ENCODE measurements around the gene CFHR4. TPM values are rescaled to one million over a fixed set of nuclear protein-coding genes. Genes with fewer than 3 reads are reported as not detected.
"Not testable (repeated sequence)": the region's sequence is repeated elsewhere in the genome, so short reads cannot be mapped to it uniquely, and the experiment has no call there.

Gene CFHR4
- total RNA-seq, 4 donors from 2014 or later = not detected

DNA sequence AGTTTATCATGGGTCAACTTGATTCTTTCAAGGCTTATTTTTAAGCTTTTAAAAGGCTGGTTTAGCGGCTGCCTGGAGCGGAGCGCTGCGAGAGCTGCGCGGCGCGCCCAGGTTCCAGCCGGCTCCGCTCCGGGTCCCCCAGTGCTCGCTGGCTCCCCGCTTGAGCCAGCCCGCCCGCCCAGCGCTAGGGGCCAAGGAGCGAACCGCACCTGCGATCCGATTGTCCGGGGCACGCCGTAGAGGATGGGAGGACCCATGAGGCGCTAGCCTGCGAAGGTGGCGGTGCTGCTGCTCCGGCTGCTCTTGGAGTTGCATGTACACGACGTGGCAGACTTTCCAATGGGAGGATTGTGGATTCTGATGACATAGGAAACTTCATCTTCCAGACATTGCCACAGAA is 9.9 kb upstream of the CFHR4 start:
- no peaks in the 10 kb centered on the region for H3K4me1 ChIP-seq
- H3K36me3 ChIP-seq = no peaks in the 10 kb centered on the region
- DNase-seq (ENCODE audit: low spot score in 2 of 2) = no peak
- TF ChIP-seq POLR2A (IDR thresholded peaks at IDR 0.05) = no peak
- TF ChIP-seq, protein P1, sequence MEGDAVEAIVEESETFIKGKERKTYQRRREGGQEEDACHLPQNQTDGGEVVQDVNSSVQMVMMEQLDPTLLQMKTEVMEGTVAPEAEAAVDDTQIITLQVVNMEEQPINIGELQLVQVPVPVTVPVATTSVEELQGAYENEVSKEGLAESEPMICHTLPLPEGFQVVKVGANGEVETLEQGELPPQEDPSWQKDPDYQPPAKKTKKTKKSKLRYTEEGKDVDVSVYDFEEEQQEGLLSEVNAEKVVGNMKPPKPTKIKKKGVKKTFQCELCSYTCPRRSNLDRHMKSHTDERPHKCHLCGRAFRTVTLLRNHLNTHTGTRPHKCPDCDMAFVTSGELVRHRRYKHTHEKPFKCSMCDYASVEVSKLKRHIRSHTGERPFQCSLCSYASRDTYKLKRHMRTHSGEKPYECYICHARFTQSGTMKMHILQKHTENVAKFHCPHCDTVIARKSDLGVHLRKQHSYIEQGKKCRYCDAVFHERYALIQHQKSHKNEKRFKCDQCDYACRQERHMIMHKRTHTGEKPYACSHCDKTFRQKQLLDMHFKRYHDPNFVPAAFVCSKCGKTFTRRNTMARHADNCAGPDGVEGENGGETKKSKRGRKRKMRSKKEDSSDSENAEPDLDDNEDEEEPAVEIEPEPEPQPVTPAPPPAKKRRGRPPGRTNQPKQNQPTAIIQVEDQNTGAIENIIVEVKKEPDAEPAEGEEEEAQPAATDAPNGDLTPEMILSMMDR (IDR thresholded peaks at IDR 0.05) = no peak
- no peak for TF ChIP-seq EP300 (IDR thresholded peaks at IDR 0.05)
- TF ChIP-seq POLR2AphosphoS5 (IDR thresholded peaks at IDR 0.05) = no peak
- H3K9me3 ChIP-seq = no peaks in the 10 kb centered on the region
- H3K27ac ChIP-seq = no peak overlapping the region
- H3K4me3 ChIP-seq = peak overlapping the region; percentile 9
- H3K27me3 ChIP-seq = peaks cover 5% of the 10 kb centered on the region
- 4% methylated on average over 29 of the region's 29 CpGs for WGBS

DNA sequence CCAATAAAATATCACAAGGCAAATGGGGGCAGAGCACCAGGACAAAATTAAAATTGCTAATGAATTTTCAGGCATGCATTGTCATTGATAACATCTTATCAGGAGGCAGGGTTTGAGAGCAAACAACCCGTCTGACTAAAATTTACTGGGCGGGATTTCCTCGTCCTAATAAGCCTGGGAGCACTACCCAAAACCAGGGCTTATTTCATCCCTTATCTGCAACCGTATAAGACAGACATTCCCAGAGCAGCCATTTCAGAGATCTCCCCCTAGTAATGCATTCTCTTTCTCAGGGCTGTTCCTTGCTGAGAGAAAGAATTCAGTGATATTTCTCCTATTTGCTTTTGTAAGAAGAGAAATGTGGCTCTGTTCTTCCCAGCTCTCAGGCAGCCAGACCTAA is 1.3 kb upstream of the CFHR4 start:
- not testable (repeated sequence) for DNase-seq (ENCODE audit: low spot score in 2 of 2); H3K36me3 ChIP-seq; H3K4me1 ChIP-seq; H3K27me3 ChIP-seq; H3K9me3 ChIP-seq; H3K27ac ChIP-seq; H3K4me3 ChIP-seq
- 95% methylated on average over 4 of the region's 4 CpGs for WGBS

DNA sequence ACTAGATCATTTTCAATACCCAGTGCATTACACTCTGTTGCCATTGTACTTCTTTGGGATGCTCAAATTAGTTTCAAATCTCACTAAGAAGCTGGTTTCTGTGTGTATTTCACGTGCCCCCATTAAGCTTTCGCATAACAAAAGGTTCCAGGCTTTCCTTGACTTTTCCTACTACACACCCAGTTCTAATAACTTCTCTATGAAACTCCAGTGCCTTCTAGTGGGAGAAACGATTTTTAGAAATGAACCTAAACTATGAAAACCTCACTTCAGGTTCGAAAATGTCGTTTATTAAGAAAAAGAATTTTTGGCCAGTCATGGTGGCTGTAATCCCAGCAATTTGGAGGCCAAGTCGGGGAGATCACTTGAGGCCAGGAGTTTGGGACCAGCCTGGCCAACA is 2.8 kb downstream of the CFHR4 start:
- no peak overlapping the region for H3K4me3 ChIP-seq
- no peaks in the 10 kb centered on the region for H3K36me3 ChIP-seq
- H3K27me3 ChIP-seq = no peaks in the 10 kb centered on the region
- no peaks in the 10 kb centered on the region for H3K9me3 ChIP-seq
- TF ChIP-seq, protein P1 (IDR thresholded peaks at IDR 0.05) = no peak
- no peak for DNase-seq (ENCODE audit: low spot score in 2 of 2)
- no peak overlapping the region for H3K27ac ChIP-seq
- H3K4me1 ChIP-seq = no peaks in the 10 kb centered on the region
- WGBS = 76% methylated on average over 6 of the region's 6 CpGs

DNA sequence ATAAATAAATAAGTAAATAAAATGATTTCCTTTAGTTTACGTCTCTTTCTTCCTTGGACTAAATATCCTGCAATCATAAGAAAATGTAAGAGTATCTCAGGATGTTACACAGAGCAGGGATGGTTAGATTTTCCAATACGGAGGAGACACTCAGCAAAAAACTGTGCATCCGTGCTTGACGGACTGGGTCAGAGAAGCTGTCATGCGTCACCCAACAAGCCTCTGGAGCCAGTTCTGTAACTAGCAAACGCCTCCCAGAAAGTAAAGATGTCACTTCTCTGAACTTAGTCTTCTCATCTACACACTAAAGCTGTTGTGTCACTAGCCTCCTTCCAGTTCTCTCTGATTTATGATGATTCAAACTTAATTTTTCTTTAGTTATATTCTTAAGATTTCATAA is 3.4 kb downstream of the CFHR4 start:
- Histone ChIP-seq H3K27ac (no peak overlapping the region), H3K4me1 (no peaks in the 10 kb centered on the region), H3K9me3 (no peaks in the 10 kb centered on the region), H3K36me3 (no peaks in the 10 kb centered on the region), H3K4me3 (no peak overlapping the region), H3K27me3 (no peaks in the 10 kb centered on the region)
- WGBS = 81% methylated on average over 6 of the region's 6 CpGs
- DNase-seq (ENCODE audit: low spot score in 2 of 2) = no peak
- TF ChIP-seq EP300 (IDR thresholded peaks at IDR 0.05) (no peak), POLR2A (IDR thresholded peaks at IDR 0.05) (no peak), POLR2AphosphoS5 (IDR thresholded peaks at IDR 0.05) (no peak)
- TF ChIP-seq, protein P1 (IDR thresholded peaks at IDR 0.05) = no peak

DNA sequence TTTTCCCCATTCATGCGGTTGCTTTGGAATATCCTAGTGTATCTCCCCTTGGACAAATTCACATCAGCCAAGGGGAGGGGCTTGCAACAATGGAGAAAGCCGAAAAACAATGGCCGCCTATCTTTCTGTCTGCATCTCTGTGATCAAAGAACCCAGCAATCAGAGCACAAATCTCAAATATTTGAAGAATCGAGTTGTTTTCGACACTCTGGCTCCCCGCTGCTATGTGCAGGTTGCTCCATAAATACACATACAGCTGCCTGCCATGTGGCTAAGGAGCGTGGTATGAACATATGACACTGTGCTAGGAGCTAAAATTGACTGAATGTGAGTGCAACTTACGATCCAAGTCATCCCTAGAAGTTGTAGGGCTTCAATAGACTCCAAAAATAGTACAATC is 8.5 kb downstream of the CFHR4 start:
- TF ChIP-seq EP300 (IDR thresholded peaks at IDR 0.05) (no peak), POLR2A (IDR thresholded peaks at IDR 0.05) (no peak), POLR2AphosphoS5 (IDR thresholded peaks at IDR 0.05) (no peak)
- TF ChIP-seq, protein P1 (IDR thresholded peaks at IDR 0.05) = no peak
- no peaks in the 10 kb centered on the region for H3K9me3 ChIP-seq
- H3K27ac ChIP-seq = no peak overlapping the region
- H3K4me1 ChIP-seq = peaks cover 7% of the 10 kb centered on the region
- 55% methylated on average over 8 of the region's 8 CpGs for WGBS
- H3K36me3 ChIP-seq = no peaks in the 10 kb centered on the region
- no peak overlapping the region for H3K4me3 ChIP-seq
- DNase-seq (ENCODE audit: low spot score in 2 of 2) = no peak
- H3K27me3 ChIP-seq = peaks cover 18% of the 10 kb centered on the region

DNA sequence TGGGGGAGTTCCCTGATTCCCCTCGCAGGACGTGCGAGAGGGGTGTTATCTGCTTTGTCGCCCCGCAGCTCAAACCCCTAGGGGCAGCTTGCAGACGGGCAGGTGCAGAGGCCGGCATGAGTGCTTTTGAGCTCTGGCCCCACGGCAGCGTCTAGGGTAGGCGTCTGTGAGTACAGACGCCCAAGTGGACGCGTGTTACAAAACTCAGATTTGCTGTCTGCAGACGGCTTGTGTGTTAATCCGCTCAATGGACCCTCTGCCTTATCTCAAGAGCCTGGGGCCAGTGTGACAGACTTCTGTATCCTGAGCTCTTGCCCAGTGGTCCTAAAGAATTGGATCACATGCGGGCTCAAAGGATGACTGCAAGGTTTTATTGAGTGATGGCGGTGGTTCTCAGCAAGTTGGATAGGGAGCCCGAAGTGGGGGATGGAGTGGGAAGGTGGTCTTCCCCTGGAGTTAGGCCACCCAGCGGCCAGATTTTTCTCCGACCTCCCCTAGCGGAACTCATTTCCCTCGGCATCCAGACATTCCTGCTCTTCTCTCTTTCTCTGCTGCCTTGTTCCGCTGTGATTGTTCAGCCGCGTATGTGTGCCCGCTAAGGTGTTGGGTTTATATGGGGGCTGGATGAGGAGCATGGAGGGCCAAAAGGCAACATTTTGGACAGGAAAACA is 9.4 kb downstream of the CFHR4 start:
- 43% methylated on average over 26 of the region's 26 CpGs for whole genome bisulfite sequencing
- Histone ChIP-seq H3K27ac (no peak overlapping the region), H3K4me1 (peaks cover 7% of the 10 kb centered on the region), H3K9me3 (no peaks in the 10 kb centered on the region), H3K4me3 (no peak overlapping the region), H3K36me3 (no peaks in the 10 kb centered on the region), H3K27me3 (peaks cover 18% of the 10 kb centered on the region)
- no peak for DNase-seq (ENCODE audit: low spot score in 2 of 2)
- no peak for TF ChIP-seq POLR2AphosphoS5 (IDR thresholded peaks at IDR 0.05)
- TF ChIP-seq, protein P1 (IDR thresholded peaks at IDR 0.05) = no peak
- no peak for TF ChIP-seq EP300 (IDR thresholded peaks at IDR 0.05)
- no peak for TF ChIP-seq POLR2A (IDR thresholded peaks at IDR 0.05)

All from suprapubic skin (tissue), 4 donors.